OCI-LY3 (cell line): ENCODE measurements around the gene FGGY.

ENCODE experiments used
- H2AFZ ChIP-seq: fragments of 200-600, 300-600 bp; shearing (Covaris generic); 2 replicates; pipeline ENCODE4 v1.6.0; 2014; ENCODE audit warnings: antibody characterized with exemption, low read depth, low read length
- H3K27ac ChIP-seq: fragments of 200-600, 300-600 bp; sonication (generic); 2 replicates; pipeline ENCODE4 v1.5.1; 2014; ENCODE audit warnings: mild to moderate bottlenecking, low read length, moderate library complexity, mixed read lengths
- H3K27me3 ChIP-seq: fragments of 200-600, 300-600 bp; sonication (generic); 2 replicates; pipeline ENCODE4 v1.6.1; 2014; ENCODE audit warnings: low read depth, low read length, mixed read lengths
- H3K36me3 ChIP-seq: fragments of 200-600, 300-600 bp; sonication (generic); replicated peaks from 2 replicates; pipeline ENCODE3; 2014; ENCODE audit warnings: low read depth, low read length, mixed read lengths
- H3K4me1 ChIP-seq: fragments of 300-600, 200-600 bp; sonication (generic); 2 replicates; pipeline ENCODE4 v1.6.1; 2014; ENCODE audit warnings: low read length, mixed read lengths
- H3K4me2 ChIP-seq: fragments of 200-600, 300-600 bp; sonication (generic); 2 replicates; pipeline ENCODE4 v1.6.1; 2014; ENCODE audit warnings: low read length, mixed read lengths
- H3K4me3 ChIP-seq: fragments of 300-600, 200-600 bp; sonication (generic); 2 replicates; pipeline ENCODE4 v1.5.1; 2014; ENCODE audit warnings: antibody characterized with exemption, mild to moderate bottlenecking, low read length, moderate library complexity
- H3K79me2 ChIP-seq: fragments of 300-600, 200-600 bp; shearing (Covaris generic); 2 replicates; pipeline ENCODE4 v1.6.1; 2014; ENCODE audit warnings: mild to moderate bottlenecking, low read length, mixed read lengths
- H3K9ac ChIP-seq: fragments of 300-600, 200-600 bp; shearing (Covaris generic); 2 replicates; pipeline ENCODE4 v1.6.0; 2014; ENCODE audit warnings: mild to moderate bottlenecking, low read length, moderate library complexity
- H3K9me3 ChIP-seq: fragments of 200-600, 300-600 bp; shearing (Covaris generic); 2 replicates; pipeline ENCODE4 v1.6.1; 2014; ENCODE audit warnings: low read length, mixed read lengths; ENCODE audit not compliant: insufficient read depth
- H4K20me1 ChIP-seq: fragments of 200-600, 300-600 bp; sonication (generic); 2 replicates; pipeline ENCODE4 v1.6.1; 2016; ENCODE audit warnings: low read length, mixed read lengths; ENCODE audit not compliant: insufficient read depth
- EZH2phosphoT487 ChIP-seq: fragments of 200-600 bp; shearing (Covaris generic); IDR thresholded peaks from 2 replicates; pipeline ENCODE4 v1.6.1; 2018; ENCODE audit warnings: antibody characterized with exemption, mixed run types, low read depth
- TF ChIP-seq, protein P1 (sequence below): fragments of 200-600, 300-600 bp; sonication (generic); IDR thresholded peaks from 2 replicates; pipeline ENCODE4 v1.5.1; 2014; ENCODE audit warnings: antibody characterized with exemption, low read length, low read depth

Gene FGGY

DNA sequence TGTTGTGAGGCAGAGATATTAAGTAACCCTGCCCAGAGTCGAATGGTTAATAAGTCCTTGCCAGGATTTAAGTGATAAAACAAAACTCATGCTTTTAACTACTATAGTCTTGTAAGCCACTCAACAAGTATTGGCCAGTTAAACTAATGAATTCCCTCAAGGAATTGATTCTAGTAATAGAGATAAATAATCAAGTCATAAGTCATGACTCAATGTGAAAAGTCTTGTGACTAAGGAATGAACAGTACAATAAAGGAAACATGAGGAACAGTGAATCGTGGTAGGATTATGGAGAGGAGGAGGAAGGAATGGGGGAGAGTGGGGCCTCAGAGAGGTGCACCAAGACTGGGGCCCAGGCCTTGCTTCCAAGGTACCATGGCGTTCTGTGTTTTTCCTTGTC, 104.7 kb downstream of the FGGY start:
- Histone ChIP-seq H3K4me2 (no peak overlapping the region), H3K9me3 (no peaks in the 10 kb centered on the region), H3K9ac (no peak overlapping the region), H2AFZ (no peak overlapping the region), H3K27ac (no peak overlapping the region), H3K79me2 (no peaks in the 10 kb centered on the region), H3K4me1 (no peaks in the 10 kb centered on the region), H3K4me3 (no peak overlapping the region), H3K27me3 (no peaks in the 10 kb centered on the region), H4K20me1 (no peaks in the 10 kb centered on the region), H3K36me3 (no peaks in the 10 kb centered on the region)
- TF ChIP-seq, protein P1, sequence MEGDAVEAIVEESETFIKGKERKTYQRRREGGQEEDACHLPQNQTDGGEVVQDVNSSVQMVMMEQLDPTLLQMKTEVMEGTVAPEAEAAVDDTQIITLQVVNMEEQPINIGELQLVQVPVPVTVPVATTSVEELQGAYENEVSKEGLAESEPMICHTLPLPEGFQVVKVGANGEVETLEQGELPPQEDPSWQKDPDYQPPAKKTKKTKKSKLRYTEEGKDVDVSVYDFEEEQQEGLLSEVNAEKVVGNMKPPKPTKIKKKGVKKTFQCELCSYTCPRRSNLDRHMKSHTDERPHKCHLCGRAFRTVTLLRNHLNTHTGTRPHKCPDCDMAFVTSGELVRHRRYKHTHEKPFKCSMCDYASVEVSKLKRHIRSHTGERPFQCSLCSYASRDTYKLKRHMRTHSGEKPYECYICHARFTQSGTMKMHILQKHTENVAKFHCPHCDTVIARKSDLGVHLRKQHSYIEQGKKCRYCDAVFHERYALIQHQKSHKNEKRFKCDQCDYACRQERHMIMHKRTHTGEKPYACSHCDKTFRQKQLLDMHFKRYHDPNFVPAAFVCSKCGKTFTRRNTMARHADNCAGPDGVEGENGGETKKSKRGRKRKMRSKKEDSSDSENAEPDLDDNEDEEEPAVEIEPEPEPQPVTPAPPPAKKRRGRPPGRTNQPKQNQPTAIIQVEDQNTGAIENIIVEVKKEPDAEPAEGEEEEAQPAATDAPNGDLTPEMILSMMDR: no peak
- TF ChIP-seq EZH2phosphoT487: no peak

DNA sequence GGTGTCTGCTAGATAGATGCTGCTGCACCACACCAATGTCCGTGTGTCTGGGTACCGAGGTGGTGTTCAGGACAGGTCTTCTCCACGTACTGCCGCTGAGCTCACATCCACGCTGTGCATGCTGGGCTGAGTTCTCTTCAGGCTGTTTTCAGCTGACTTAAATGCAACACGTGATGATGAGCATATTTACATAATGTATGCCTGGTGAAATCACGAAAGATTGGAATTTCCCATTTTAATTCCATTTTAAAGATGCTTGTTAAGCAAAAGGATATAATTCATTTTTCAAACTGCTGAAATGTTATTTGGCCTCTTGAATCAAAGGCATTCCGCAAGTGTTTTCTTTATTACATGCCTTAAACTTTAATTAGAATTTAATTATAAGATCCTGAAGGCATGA, 107.9 kb downstream of the FGGY start:
- H4K20me1 ChIP-seq: no peaks in the 10 kb centered on the region
- no peaks in the 10 kb centered on the region for H3K27me3 ChIP-seq
- H3K79me2 ChIP-seq: no peaks in the 10 kb centered on the region
- no peak overlapping the region for H3K9ac ChIP-seq
- H3K9me3 ChIP-seq: no peaks in the 10 kb centered on the region
- TF ChIP-seq, protein P1: no peak
- TF ChIP-seq EZH2phosphoT487: no peak
- H3K4me1 ChIP-seq: no peaks in the 10 kb centered on the region
- no peak overlapping the region for H3K4me2 ChIP-seq
- no peak overlapping the region for H2AFZ ChIP-seq
- no peak overlapping the region for H3K27ac ChIP-seq
- no peak overlapping the region for H3K4me3 ChIP-seq
- H3K36me3 ChIP-seq: no peaks in the 10 kb centered on the region

DNA sequence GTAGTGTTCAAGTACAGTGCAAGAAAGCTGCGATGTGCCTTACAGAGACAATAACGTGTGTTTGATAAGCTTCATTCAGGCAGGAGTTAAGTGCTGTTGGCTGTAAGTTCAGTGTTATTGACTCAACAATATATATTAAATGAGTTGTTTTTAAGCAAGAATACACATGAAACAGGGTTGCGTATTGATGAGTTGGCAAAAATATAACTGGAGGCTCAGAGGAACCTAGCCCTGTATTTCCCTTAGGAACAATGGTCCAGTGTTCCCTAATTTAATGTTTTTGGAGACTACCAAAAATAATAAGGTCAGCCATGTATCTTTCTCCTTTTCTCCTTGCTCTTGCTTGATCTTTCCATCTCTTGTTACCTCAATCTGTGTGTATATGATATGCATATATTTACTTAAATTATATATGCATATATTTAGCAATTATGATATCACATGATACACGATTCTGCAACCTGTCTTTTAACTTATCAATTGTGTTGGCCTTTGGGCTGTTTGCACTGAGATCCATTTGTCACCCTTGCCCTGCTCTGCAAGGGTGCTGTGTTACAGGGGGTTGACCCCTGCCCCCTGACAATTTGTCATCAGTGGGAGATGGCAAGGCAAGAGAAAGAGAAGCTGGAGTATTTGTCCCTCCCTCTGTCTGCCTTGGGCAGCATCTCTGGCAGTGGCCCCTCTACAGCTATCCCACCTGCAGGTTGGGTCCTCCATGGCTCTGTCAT, 109.7 kb downstream of the FGGY start:
- H2AFZ ChIP-seq: no peak overlapping the region
- TF ChIP-seq, protein P1: no peak
- TF ChIP-seq EZH2phosphoT487: no peak
- no peak overlapping the region for H3K9ac ChIP-seq
- H3K4me1 ChIP-seq: peaks cover 2% of the 10 kb centered on the region; the same call in 1 of the 2 replicates
- no peak overlapping the region for H3K4me3 ChIP-seq
- no peaks in the 10 kb centered on the region for H3K27me3 ChIP-seq
- no peaks in the 10 kb centered on the region for H4K20me1 ChIP-seq
- no peaks in the 10 kb centered on the region for H3K79me2 ChIP-seq
- no peaks in the 10 kb centered on the region for H3K36me3 ChIP-seq
- no peak overlapping the region for H3K4me2 ChIP-seq
- no peak overlapping the region for H3K27ac ChIP-seq
- no peaks in the 10 kb centered on the region for H3K9me3 ChIP-seq

DNA sequence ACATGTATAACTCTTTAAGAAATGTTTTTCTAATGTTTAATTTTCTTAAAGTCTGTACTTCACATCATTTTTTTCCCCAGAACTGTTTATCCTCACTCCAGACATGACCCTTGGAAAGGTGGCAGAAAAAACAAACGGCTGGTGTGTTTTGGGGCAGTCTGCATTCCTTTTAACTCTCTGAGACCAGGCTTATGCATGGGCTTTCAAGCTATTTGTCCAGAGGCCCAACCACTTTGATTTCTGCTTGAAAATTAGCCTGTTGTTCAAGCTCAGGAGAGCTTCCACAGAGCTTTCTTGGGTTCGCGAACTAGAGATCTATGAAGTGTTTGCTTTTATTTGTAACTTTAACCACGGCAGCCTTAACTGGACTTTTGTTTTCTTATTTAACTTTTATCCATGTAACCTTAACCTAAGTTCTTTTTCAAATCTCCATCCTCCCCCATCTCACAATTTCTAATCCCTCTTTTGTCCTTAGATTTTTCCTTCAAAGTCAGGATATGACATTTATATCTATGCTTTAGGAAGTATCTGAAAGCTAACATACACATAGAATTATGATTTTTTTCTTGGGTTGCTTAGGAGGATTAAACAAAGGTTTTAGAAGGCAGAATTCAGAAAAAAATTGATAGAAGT, 111.8 kb downstream of the FGGY start:
- Histone ChIP-seq H3K27me3 (no peaks in the 10 kb centered on the region), H3K4me2 (no peak overlapping the region), H3K79me2 (no peaks in the 10 kb centered on the region), H3K9me3 (no peaks in the 10 kb centered on the region), H3K4me1 (peaks cover 11% of the 10 kb centered on the region), H3K4me3 (no peak overlapping the region), H3K9ac (no peak overlapping the region), H4K20me1 (no peaks in the 10 kb centered on the region), H2AFZ (no peak overlapping the region), H3K36me3 (no peaks in the 10 kb centered on the region), H3K27ac (no peak overlapping the region)
- TF ChIP-seq, protein P1: no peak
- TF ChIP-seq EZH2phosphoT487: no peak
